Stimulated activated naive CD8-positive, alpha-beta T cell treated with anti-CD3 and anti-CD28 coated beads, Interleukin-15, Interleukin-2, amounts not matched to agents 100 U/mL and 50 U/mL, for 24 hours (primary cell): ENCODE data around the gene ADAM33.

ENCODE experiments used
- ATAC-seq: fragments of 150-1000 bp; cut with Tn5 transposase; one replicate; pipeline ENCODE4 v1.10.0; 2021
- DNase-seq: peaks from one replicate; pipeline ENCODE4 v3.0.0; 2021

The ADAM33 gene

DNA sequence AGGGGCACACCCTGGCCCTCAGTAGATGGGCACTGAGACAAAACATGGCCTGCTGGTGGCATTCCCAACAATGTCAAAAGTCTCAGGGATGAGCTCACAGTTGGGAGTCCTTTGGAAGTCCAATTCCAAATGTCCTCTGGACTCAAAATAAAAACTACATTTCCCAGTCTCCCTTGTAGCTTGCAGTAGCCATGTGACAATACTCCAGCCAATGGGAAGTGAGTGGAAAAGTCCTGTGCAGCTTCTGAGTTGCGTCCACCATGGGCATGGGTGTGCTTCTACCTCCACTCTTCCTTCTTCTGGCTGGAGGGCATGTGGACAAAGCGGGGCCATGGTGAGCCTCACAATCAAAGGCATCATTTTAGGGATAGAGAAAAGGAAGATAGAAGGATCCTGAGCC, 5.8 kb upstream of the ADAM33 start:
- no peak for DNase-seq
- no peak for ATAC-seq

DNA sequence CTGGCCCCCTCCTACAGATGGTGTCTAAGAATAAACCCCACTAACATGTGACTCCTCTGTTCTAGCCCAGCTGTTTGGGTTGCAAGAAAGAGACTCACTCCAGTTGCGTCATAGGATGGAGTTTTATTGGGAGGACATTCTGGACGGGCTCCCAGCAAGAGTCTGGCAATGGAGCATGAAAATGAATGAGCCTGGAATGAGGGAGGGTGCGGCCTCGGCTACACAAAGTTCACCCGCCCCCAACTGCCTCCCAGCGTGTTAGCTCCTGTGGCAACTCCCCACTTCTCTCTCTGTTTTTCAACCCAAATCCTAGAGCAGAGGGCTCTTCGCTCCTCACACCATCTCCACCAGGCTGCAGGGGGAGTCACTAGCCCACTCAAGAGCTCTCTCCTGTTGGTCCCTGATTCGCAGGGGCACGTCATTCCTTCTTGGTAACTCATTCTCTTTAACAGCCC, 5.1 kb upstream of the ADAM33 start:
- ATAC-seq: no peak

DNA sequence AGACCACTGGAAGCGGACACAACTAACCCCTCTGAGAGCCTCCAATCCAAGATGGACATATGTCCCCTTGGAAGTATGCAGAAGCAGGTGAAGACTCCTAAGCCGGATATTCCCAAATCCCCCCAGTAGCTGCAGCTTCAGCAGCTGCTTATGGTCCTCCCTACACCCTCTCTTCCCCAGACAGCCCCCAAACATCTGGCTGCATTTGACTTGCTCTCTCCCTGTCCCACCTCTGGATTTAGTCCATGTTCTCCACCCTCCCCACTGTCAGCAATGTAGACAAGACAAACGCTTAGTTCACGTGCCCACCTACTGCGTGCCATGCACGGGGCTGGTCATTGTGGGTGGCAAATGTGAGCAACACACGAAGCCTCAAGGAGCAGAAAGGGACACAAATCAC, 4.6 kb upstream of the ADAM33 start:
- DNase-seq: no peak
- ATAC-seq: no peak

More for the DNA sequence above, 5.1 kb upstream of the ADAM33 start:
- no peak for DNase-seq

- DNase-seq (no peak), ATAC-seq (no peak)
These were observed 3.5 kb upstream of the ADAM33 start for GRCh38 chr20:3685341-3685740.

DNA sequence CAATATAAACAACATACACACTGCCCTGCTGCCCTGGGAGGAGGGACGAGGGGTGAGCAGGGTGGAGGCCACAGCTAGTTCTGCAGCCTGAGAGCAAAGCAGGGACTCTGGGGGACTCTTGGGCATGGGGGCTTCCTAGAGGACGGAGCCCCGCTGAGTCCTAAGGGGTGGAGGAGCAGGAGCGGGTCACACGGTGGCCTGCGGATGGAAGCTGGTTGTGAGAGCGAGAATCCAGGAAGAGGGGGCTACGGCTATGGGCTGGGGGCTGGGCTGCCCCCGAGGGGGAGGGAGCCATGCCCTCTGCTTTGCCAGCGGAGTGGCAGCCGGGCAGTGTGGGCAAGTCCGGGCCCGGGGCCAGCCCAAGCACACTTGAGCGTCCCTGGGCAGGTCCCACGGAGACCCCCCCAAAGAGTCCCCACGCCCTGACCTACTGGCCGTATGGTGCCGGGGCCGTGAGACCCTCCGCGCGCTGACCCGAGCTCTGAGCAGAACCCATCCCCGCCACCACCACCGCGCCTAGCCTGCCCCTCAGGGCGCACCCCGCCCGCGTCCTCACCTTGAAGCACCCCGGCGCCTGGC, 369 bp downstream of the ADAM33 start:
- no peak for DNase-seq
- no peak for ATAC-seq

GRCh38 chr20:3680701-3681351, 984 bp downstream of the ADAM33 start:
- ATAC-seq: no peak
- no peak for DNase-seq

DNA sequence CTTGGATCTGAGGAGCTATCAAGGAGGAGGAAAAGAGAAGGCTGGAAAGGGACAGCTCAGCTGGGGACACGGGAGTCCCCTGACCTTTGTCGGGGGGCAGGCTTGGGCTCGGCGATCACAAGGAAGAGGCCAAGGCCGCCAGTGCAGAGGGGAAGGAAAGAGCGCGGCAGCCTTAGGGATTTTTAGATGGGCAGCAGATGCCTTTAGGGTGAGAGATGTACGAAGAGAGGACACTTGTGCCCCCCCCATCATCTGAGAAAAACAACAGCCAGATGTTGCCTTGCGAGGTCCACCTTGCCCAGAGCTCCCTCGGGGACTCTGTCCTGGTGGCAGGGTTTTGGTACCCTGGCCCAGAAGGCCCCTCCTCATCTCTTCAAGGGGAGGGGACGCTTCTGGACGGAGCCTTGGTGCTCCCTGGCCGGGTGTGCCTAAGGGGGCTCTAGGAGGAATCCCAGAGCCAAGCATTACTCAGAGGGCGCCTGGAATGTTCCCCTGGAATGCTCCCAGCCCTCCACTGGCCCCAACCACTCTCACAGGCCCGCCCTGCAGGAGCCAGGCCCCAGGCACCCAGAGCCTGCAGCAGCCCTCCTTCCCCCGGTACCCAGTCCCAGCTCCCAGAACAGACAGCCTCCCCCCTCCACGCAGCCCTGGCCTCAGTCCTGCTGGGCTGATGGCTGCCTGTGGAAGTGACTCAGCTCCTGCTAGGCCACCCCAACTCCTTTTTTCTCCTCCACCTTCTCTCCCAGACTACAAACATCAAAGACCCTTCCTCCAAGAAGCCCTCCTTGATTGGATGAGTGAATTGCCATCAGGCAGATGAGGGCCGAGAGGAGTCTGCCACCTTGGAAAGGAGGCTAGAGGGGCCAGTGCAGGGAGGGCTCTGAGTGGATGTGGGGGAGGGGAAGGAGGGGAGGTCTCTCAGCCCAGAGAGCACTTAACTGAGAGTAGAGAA, 1.8 kb downstream of the ADAM33 start:
- ATAC-seq (no peak), DNase-seq (no peak)

DNA sequence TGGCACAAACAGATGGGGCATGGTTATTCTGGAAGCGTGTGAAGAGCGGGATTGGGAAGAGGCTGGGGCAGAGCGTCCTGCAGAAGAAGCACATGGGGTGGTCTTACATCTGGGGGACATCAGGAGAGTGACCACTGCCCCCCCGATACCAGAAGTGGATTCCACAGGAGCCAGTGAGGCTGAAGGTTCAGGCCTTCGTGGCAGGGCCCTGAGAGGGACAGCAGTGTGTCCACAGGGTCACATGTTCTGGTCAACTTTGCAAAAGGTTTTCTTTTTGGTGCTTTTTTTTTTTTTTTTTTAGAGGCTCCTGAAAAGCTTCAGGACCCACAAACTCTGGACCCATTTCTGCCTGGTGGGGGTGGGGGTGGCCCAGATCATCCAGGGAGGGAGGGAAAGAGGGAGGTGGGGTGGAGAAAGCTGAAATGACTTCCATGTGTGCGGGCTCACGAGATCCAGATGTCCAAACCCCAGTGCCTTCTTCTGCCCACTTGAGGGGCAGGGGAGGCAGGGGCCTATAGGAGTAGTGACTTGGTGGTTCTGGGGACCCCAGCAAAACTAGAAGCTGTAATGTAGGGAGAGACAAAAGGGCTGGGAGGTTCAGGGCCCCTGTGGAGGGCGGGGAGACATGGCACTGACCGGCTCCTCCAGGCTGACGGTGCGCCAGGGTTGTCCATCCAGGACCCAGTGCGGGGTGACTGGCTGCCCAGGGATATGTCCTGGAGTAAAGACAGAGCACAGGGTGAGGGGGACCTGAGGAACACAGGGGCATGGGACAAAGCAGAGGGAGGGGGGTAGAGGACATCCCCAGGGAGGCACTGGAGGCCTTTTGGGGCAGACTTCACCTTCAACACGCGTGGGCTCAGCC, 2.7 kb downstream of the ADAM33 start:
- no peak for ATAC-seq
- no peak for DNase-seq

DNA sequence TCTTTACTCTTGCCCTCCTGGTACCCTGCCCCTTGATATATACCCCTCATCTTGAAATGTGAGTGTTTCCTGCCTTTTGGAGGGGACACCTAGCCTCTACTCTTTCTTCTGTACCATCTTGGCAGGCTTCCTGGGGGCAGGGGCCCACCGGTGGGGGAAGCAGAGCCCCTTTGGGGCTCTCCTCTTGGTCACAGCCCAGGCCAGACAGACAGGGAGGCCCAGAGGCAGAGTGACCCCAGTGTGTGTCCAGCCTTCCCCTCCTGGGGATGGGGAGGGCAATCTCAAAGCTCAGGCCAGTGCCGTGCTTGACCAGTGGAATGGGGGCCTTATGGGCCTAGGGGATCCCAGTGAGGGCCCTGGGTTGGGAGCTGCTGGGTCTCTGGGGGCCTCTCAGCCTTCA, 3.6 kb downstream of the ADAM33 start:
- DNase-seq (no peak), ATAC-seq (no peak)

- no peak for ATAC-seq
- no peak for DNase-seq
These were observed 4.1 kb downstream of the ADAM33 start for GRCh38 chr20:3677733-3678132.

DNA sequence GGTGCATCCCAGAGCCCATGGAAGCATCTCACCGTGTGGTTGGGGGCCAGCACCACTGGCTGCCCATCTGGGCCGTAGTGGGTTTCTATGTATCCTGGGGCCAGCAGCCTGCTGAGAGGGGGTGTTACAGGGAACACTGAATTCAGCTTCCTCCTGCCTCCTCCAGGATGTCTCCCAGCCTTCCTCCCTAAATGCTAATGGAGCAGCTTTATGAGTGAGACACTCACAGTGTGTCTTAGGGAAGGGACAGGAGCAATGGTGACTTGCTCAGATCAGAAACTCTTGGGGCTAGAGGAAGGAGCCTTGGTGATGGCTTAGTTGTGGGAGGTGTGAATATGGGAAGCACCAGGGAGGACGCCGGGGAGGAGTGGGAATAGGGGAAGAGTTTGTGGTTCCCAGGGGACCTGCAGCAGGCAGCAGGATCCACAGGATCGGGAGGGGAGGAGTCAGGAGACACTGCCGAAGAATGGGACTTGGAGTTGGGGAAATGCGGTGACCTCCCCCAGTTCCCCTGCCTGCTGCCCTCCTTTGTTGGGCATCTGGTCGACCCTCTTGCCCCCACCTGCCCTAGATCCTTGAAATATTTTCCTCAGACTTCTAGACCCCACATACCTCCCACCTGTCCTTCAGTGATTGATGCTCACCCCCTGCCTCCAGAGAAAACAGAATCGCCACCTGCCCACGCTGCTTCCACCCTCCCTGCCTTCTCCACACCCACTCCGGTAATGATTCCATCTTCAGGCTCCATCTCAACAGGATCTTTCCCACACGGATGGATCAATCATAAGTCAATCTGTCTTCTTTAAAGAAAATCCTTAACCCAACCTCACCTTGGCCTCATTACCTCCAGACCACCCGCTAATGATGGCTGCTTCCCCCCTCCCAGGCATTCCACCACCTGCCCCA, 6.6 kb downstream of the ADAM33 start:
- DNase-seq (no peak), ATAC-seq (no peak)

DNA sequence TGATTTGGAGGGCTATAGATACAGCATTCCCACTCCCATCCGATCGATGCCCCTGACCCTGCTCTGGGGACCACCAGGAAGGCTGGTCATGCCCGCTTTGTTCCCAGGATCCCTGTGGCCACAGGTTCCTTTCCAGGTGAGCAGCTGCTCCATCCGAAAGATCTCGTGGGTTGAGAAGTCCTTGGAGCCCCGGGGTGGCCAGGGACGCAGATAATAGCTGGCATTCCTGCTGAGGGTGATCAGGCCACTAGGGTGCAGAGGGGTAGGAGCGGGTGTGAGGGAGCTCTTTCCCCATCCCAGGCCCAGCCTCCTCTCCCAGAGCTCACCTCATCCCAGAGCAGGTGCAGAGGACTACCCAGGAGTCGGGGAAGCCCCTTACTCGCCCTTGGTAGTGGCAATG, 7.4 kb downstream of the ADAM33 start:
- DNase-seq: no peak
- ATAC-seq: no peak

- DNase-seq (no peak), ATAC-seq (no peak)
These were observed 8.4 kb downstream of the ADAM33 start for GRCh38 chr20:3673221-3674070.

DNA sequence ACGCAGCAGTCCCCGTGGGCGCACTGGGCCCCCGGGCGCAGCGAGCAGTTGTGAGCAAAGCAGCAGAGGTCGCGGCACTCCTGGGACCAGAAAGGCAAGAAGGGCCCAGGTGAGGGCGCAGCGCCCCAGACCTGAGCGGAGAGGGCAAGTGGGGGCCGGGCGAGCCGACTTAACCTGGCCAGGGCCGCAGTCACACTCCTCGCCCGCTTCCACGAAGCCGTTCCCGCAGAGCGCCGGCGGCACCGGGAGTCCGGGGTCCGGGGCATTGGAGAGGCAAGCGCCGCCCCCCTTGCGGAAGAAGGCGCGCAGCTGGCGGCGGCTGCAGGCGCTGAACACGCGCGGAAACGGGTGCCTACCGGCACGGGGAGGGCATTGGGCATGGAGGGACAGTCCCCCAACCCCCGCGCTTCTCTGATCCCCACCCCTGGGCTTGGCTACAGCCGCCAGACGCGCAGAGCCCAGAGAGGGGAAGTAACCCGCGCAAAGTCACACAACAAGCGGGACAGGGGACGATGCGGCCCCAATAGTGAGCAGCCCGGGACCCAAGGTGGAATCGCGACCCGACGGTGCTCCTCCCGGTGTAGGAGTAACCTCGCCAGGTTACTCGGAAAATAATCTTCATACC, 9.2 kb downstream of the ADAM33 start:
- DNase-seq: no peak

GRCh38 chr20:3671986-3672546, 9.7 kb downstream of the ADAM33 start:
- DNase-seq (no peak), ATAC-seq (no peak)

More for the DNA sequence above, 9.2 kb downstream of the ADAM33 start:
- ATAC-seq: peak; percentile 17

GRCh38 chr20:3670945-3671344, 10.9 kb downstream of the ADAM33 start:
- no peak for ATAC-seq

DNA sequence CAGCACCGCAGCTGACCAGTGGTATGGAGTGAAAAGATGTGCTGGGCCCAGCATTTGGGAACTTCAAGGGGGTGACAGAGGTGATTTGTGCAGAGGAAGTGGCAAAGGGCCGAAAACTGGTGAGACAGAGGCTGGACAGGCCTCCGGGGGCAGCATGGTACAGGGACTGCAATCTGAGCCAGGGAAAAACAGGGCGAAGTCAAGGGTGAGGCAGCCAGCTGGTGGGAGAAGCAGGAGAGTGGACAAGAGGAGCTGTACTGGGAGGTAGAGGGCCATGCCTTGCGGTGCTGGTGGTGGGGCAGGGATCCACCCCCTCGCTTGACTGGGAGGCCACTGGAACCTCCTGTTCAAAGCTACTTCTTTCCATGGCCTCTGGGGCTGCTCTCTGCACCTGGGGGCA, 11.3 kb downstream of the ADAM33 start:
- ATAC-seq (no peak), DNase-seq (no peak)

More at GRCh38 chr20:3670945-3671344, 10.9 kb downstream of the ADAM33 start:
- DNase-seq: no peak

- no peak for DNase-seq
- no peak for ATAC-seq
These were observed 12.0 kb downstream of the ADAM33 start for GRCh38 chr20:3669710-3670367.
